HG02885 (cell line): ENCODE data around the gene CYP46A1.

Experiments
- ATAC-seq: cut with Tn5 transposase; IDR thresholded peaks from one replicate; pipeline ENCODE4 v1.9.1; 2021; ENCODE audit warnings: mild to moderate bottlenecking; ENCODE audit not compliant: unreplicated experiment, poor library complexity

CYP46A1 gene

DNA sequence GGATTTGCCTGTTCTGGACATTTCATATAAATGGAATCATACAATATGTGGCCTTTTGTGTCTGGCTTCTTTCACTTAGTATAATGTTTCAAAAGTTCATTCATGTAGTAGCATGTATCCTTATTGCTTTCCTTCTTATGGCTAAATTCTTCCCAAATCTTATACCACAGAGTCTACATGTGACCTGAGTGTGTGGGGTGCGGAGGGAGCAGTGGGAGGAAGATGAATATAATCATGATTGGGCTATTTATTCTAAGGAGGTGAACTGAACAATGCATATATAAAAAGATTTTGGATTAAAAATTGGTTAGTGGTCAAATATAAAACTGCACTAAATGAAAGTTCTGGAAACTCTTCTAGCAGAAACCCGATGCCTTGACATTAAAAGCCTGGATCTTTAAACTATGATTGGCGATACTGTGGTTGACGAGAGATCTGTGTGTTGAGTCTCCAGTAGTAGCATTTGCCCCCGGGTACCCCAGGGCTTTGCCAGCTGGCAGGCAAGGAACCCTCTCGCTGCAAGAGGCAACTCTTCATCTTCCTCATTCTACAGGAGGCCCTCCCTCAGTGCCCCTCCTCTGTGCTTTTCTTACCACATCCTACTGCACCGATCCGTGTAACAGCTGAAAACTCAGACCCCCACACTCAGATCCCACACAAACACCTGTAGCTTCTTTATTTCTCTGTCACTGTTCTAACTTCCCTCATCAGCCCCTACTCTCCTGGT is 2.6 kb downstream of the CYP46A1 start:
- ATAC-seq, result no peak

DNA sequence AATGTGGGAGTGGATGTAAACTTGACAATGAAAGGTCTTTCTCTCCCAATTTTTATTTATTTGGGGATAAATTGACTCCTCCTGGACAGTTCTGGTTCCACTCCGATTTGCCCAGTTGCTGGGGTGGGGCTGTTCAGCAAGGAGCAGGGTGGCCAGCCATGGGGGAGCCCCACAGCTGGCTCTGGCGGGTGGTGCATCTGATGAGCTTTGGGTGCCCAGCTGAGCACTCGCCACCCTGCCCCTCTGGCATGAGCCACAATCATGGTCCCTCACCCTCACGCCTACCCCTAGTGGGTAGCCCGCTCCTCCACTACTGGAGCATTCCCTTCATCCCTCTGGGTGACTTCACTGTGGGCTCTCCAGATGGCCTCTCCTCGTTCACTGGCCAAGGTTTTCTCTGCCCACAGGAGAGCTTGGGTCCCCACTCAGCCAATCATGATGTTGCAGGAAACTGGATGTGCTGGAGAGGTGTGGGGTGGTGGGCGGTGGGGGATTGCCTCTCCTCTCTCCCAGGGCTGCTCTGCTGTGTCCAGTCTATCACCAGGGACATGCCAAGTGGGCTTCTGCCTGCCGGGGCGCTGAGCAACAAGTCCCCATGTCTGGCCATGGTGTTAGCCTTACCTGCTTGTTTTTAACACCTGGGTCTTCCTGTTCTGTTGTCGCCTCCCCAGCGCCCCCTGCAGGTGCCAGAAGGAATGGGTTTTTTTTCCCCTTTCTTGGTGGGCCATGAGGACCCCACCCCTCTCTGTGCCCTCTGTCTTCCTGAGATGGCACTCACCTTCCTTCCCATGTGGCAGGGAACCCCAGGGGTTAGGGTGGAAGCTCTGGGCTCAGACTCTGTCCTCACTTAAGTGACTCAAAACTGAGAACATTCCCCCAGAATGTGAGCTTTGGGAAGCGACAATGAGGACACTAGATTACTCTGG is 3.4 kb downstream of the CYP46A1 start:
- no peak for ATAC-seq

- no peak for ATAC-seq
These were observed 4.1 kb downstream of the CYP46A1 start for GRCh38 chr14:99688210-99688581.

GRCh38 chr14:99688629-99689028 is 4.5 kb downstream of the CYP46A1 start:
- ATAC-seq, result no peak

- ATAC-seq, result no peak
These were observed 5.5 kb downstream of the CYP46A1 start for GRCh38 chr14:99689266-99690236.

DNA sequence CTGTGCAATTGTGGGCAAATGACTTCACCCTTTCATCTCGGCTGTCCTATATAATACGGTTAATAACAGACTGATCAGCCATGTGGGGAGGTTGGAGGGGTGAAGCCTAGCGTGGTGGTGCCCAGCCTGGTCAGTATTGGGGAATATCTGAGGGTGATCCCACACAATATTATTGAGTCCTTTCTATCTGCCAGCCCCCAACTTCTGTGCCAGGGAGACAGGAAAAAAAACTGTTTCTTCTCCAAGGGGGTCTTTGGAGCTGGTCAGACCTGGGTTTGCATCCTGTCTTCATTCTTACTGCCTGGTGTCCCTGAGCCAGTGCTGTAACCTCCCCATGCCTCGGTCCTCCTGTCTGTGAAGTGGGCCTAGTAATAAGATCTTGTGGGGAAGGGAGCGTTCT is 6.5 kb downstream of the CYP46A1 start:
- no peak for ATAC-seq

GRCh38 chr14:99691111-99691885 is 7.2 kb downstream of the CYP46A1 start:
- ATAC-seq, result no peak

- no peak for ATAC-seq
These were observed 9.8 kb downstream of the CYP46A1 start for GRCh38 chr14:99693918-99694317.

DNA sequence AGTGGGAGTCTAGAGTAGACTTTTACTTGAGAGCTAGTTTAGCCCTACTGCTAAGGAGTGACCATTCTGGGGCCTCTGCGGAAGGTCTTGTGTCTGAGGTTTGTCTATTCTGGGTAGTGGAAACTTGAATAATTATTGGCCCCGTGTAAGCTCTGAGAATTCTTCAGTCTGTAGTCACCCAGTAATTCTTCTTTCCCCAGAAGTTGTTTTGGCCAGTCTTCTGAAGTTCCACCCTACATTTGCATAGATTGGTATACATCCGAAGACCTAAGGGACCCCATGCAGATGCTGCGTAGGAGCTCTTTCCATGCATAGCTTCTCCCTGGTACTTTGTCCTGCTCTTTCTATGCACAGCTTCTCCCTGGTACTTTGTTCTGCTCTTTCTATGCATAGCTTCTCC is 12.8 kb downstream of the CYP46A1 start:
- no peak for ATAC-seq

GRCh38 chr14:99698236-99698635 is 14.1 kb downstream of the CYP46A1 start:
- no peak for ATAC-seq

GRCh38 chr14:99698642-99699041 is 14.5 kb downstream of the CYP46A1 start:
- ATAC-seq, result no peak

- no peak for ATAC-seq
These were observed 15.1 kb downstream of the CYP46A1 start for GRCh38 chr14:99699085-99699760.

DNA sequence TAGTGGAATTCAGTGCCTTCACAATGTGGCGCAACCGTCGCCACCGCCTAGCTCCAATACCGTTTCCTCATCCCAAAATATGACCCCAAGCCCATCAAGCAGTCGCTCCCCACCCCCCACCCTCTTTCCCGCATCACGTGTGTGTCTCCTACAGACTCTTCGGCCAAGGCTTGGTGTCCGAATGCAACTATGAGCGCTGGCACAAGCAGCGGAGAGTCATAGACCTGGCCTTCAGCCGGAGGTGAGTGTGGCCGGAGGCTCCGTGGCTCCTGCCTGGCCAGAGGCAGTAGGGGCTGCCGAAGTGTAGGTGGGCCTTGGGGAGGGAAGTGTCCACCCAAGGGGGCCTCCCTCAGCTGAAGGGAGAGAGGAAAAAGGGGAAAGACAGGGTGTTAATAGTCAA is 15.8 kb downstream of the CYP46A1 start:
- ATAC-seq, result no peak

- no peak for ATAC-seq
These were observed 16.3 kb downstream of the CYP46A1 start for GRCh38 chr14:99700379-99700778.

DNA sequence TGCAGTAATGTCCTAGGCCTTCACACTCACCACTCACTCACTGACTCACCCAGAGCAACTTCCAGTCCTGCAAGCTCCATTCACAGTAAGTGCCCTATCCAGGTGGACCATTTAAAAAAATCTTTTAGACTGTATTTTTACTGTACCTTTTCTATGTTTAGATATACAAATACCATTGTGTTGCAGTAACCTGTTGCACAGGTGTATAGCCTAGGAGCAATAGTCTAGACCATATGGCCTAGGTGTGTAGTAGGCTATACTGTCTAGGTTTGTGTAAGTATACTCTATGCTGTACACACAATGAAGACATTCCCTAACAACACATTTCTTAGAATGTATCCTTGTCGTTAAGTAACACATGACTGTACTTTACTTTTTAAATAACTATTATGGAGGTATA is 17.2 kb downstream of the CYP46A1 start:
- ATAC-seq, result no peak

GRCh38 chr14:99702115-99702514 is 18.0 kb downstream of the CYP46A1 start:
- no peak for ATAC-seq

GRCh38 chr14:99703381-99703780 is 19.3 kb downstream of the CYP46A1 start:
- no peak for ATAC-seq

GRCh38 chr14:99704037-99704436 is 19.9 kb downstream of the CYP46A1 start:
- ATAC-seq, result no peak
